Measurements from ENCODE around the gene DNAJA1. TPM values are rescaled to one million over a fixed set of nuclear protein-coding genes. Genes with fewer than 3 reads are reported as not detected.
A peak's percentile ranks its signal among the peaks of the same experiment; 100 is the strongest.

DNAJA1 gene
- total RNA-seq, 4 donors from 2014 or later: 58.1 to 81.6 (median 72.3) TPM

GRCh38 chr9:33013962-33014664, 11.0 kb upstream of the DNAJA1 start:
- H3K9me3 ChIP-seq: no peaks in the 10 kb centered on the region
- H3K36me3 ChIP-seq: peaks cover 0 to 10% (median 0%) of the 10 kb centered on the region in 3 donors
- H3K4me1 ChIP-seq: no peaks in the 10 kb centered on the region
- H3K27ac ChIP-seq: no peak overlapping the region
- H3K4me3 ChIP-seq: no peak overlapping the region
- no peak for TF ChIP-seq EP300 (IDR thresholded peaks at IDR 0.05)
- no peak for TF ChIP-seq CTCF (IDR thresholded peaks at IDR 0.05)
- no peak for TF ChIP-seq POLR2A (IDR thresholded peaks at IDR 0.05)
- no peaks in the 10 kb centered on the region for H3K27me3 ChIP-seq
- DNase-seq (ENCODE audit: low spot score in 2 of 2): no peak
- WGBS, 2 donors: 81 to 82% methylated on average over 2 of the region's 2 CpGs

- no peak for TF ChIP-seq EP300 (IDR thresholded peaks at IDR 0.05)
- no peak for TF ChIP-seq POLR2A (IDR thresholded peaks at IDR 0.05)
- TF ChIP-seq CTCF (IDR thresholded peaks at IDR 0.05): no peak
- Histone ChIP-seq H3K27ac (no peak overlapping the region), H3K4me3 (no peak overlapping the region), H3K4me1 (no peaks in the 10 kb centered on the region), H3K27me3 (no peaks in the 10 kb centered on the region), H3K9me3 (no peaks in the 10 kb centered on the region), H3K36me3 (peaks cover 0 to 14% (median 0%) of the 10 kb centered on the region in 3 donors)
- no peak for DNase-seq (ENCODE audit: low spot score in 2 of 2)
- WGBS, 2 donors: 40 to 47% methylated on average over 1 of the region's 1 CpG
Measured at GRCh38 chr9:33014665-33015014, 10.4 kb upstream of the DNAJA1 start.

- WGBS, 2 donors: 86 to 89% methylated on average over 6 of the region's 6 CpGs
- Histone ChIP-seq H3K36me3 (peaks cover 0 to 27% (median 0%) of the 10 kb centered on the region in 3 donors), H3K27me3 (no peaks in the 10 kb centered on the region), H3K4me1 (peaks cover 0 to 8% (median under 1%) of the 10 kb centered on the region in 4 donors), H3K27ac (no peak overlapping the region), H3K4me3 (no peak overlapping the region), H3K9me3 (no peaks in the 10 kb centered on the region)
- TF ChIP-seq CTCF (IDR thresholded peaks at IDR 0.05) (no peak), POLR2A (IDR thresholded peaks at IDR 0.05) (no peak), EP300 (IDR thresholded peaks at IDR 0.05) (no peak)
- DNase-seq (ENCODE audit: low spot score in 2 of 2): no peak
Measured at GRCh38 chr9:33017283-33018041, 7.6 kb upstream of the DNAJA1 start.

GRCh38 chr9:33019797-33020196, 5.3 kb upstream of the DNAJA1 start:
- Histone ChIP-seq H3K4me1 (peaks cover 0 to 26% (median 15%) of the 10 kb centered on the region in 4 donors), H3K9me3 (no peaks in the 10 kb centered on the region), H3K36me3 (peaks cover 0 to 27% (median 0%) of the 10 kb centered on the region in 3 donors), H3K27ac (no peak overlapping the region), H3K27me3 (no peaks in the 10 kb centered on the region), H3K4me3 (no peak overlapping the region)
- WGBS, 2 donors: 85 to 92% methylated on average over 25 of the region's 25 CpGs
- DNase-seq (ENCODE audit: low spot score in 2 of 2): no peak
- TF ChIP-seq POLR2A (IDR thresholded peaks at IDR 0.05): no peak
- no peak for TF ChIP-seq CTCF (IDR thresholded peaks at IDR 0.05)
- no peak for TF ChIP-seq EP300 (IDR thresholded peaks at IDR 0.05)

- no peaks in the 10 kb centered on the region for H3K9me3 ChIP-seq
- no peak for TF ChIP-seq CTCF (IDR thresholded peaks at IDR 0.05)
- no peak for TF ChIP-seq EP300 (IDR thresholded peaks at IDR 0.05)
- TF ChIP-seq POLR2A (IDR thresholded peaks at IDR 0.05): no peak
- H3K4me1 ChIP-seq: peaks cover 0 to 39% (median 26%) of the 10 kb centered on the region in 4 donors
- no peak for DNase-seq (ENCODE audit: low spot score in 2 of 2)
- 60 to 63% methylated on average over 3 of the region's 3 CpGs for whole genome bisulfite sequencing, 2 donors
- H3K36me3 ChIP-seq: peaks cover 0 to 28% (median 0%) of the 10 kb centered on the region in 3 donors
- no peak overlapping the region for H3K4me3 ChIP-seq
- H3K27ac ChIP-seq: peak overlapping the region in 1 of 4 donors; percentile 41
- no peaks in the 10 kb centered on the region for H3K27me3 ChIP-seq
Measured at GRCh38 chr9:33022303-33022702, 2.8 kb upstream of the DNAJA1 start.
